GM19372 (cell line): Measurements from ENCODE around the gene CALML5.

ENCODE experiments used
- ATAC-seq: cut with Tn5 transposase; IDR thresholded peaks from one replicate; pipeline ENCODE4 v1.9.1; 2021; ENCODE audit warnings: mild to moderate bottlenecking, low read depth, moderate library complexity; ENCODE audit not compliant: unreplicated experiment

Gene CALML5

GRCh38 chr10:5503477-5503835 is 4.1 kb upstream of the CALML5 start:
- no peak for ATAC-seq

- no peak for ATAC-seq
Measured at GRCh38 chr10:5502571-5503476, 3.5 kb upstream of the CALML5 start.

- ATAC-seq, result no peak
Measured at GRCh38 chr10:5502061-5502521, 2.7 kb upstream of the CALML5 start.

GRCh38 chr10:5500910-5501309 is 1.5 kb upstream of the CALML5 start:
- no peak for ATAC-seq

GRCh38 chr10:5500162-5500670 is 846 bp upstream of the CALML5 start:
- ATAC-seq, result no peak

GRCh38 chr10:5498791-5499492 is 428 bp downstream of the CALML5 start:
- ATAC-seq, result no peak

GRCh38 chr10:5497948-5498730 is 1.2 kb downstream of the CALML5 start:
- ATAC-seq, result no peak

- ATAC-seq, result no peak
Measured at GRCh38 chr10:5497289-5497688, 2.1 kb downstream of the CALML5 start.

- no peak for ATAC-seq
Measured at GRCh38 chr10:5496261-5497250, 2.8 kb downstream of the CALML5 start.

GRCh38 chr10:5494611-5495010 is 4.8 kb downstream of the CALML5 start:
- ATAC-seq, result no peak

- no peak for ATAC-seq
Measured at GRCh38 chr10:5493691-5494090, 5.7 kb downstream of the CALML5 start.

- ATAC-seq, result no peak
Measured at GRCh38 chr10:5492929-5493576, 6.3 kb downstream of the CALML5 start.

GRCh38 chr10:5492322-5492855 is 7.0 kb downstream of the CALML5 start:
- no peak for ATAC-seq

- ATAC-seq, result no peak
Measured at GRCh38 chr10:5491477-5491876, 7.9 kb downstream of the CALML5 start.

GRCh38 chr10:5490698-5491464 is 8.5 kb downstream of the CALML5 start:
- no peak for ATAC-seq

- no peak for ATAC-seq
Measured at GRCh38 chr10:5490032-5490431, 9.3 kb downstream of the CALML5 start.

GRCh38 chr10:5488272-5489161 is 10.9 kb downstream of the CALML5 start:
- no peak for ATAC-seq
